ENCODE data around the gene ENOSF1.

GRCh38 chr18:688323-688722 lies 24.1 kb downstream of the ENOSF1 start:
- no peak for TF ChIP-seq POLR2AphosphoS5 (IDR thresholded peaks at IDR 0.05; ENCODE audit: borderline replicate concordance, low read depth, low read length)
- TF ChIP-seq EZH2 (IDR thresholded peaks at IDR 0.05), result no peak
